Activated naive CD8-positive, alpha-beta T cell treated with anti-CD3 and anti-CD28 coated beads for 36 hours (primary cell): ENCODE results near the gene CALY. TPM values are rescaled to one million over a fixed set of nuclear protein-coding genes. Genes with fewer than 3 reads are reported as not detected.

Source experiments
- DNase-seq: peaks from one replicate; pipeline ENCODE4 v3.0.0; 2021
- H3K27ac Mint-ChIP-seq: one replicate; pipeline ENCODE4 v1.8.0; 2022; ENCODE audit warnings: mild to moderate bottlenecking, moderate library complexity, mixed read lengths
- H3K27me3 Mint-ChIP-seq: one replicate; pipeline ENCODE4 v1.8.0; 2022; ENCODE audit warnings: mild to moderate bottlenecking, mixed read lengths
- H3K36me3 Mint-ChIP-seq: one replicate; pipeline ENCODE4 v1.8.0; 2021; ENCODE audit warnings: mild to moderate bottlenecking, mixed read lengths
- H3K4me1 Mint-ChIP-seq: one replicate; pipeline ENCODE4 v1.8.0; 2021; ENCODE audit warnings: mixed read lengths
- H3K4me3 Mint-ChIP-seq: one replicate; pipeline ENCODE4 v1.8.0; 2022; ENCODE audit warnings: mild to moderate bottlenecking, moderate library complexity, mixed read lengths
- H3K9me3 Mint-ChIP-seq: one replicate; pipeline ENCODE4 v1.8.0; 2022; ENCODE audit warnings: mixed read lengths
- total RNA-seq, 2 experiments: library from RNA; stranded (reverse); gene quantifications; one replicate each; pipeline ENCODE4 v1.2.3, GENCODE V29; 2021

CALY gene
- total RNA-seq, 2 experiments from 2014 or later: not detected

- Mint-ChIP-seq H3K27me3 (no peaks in the 10 kb centered on the region), H3K9me3 (no peaks in the 10 kb centered on the region)
Measured at GRCh38 chr10:133274751-133275683, 61.7 kb downstream of the CALY start.

More at GRCh38 chr10:133274751-133275683, 61.7 kb downstream of the CALY start:
- Mint-ChIP-seq H3K4me1 (peaks cover 20% of the 10 kb centered on the region), H3K4me3 (peak overlapping the region; percentile 83), H3K27ac (peak overlapping the region; percentile 83), H3K36me3 (peaks cover 3% of the 10 kb centered on the region)
- peak; percentile 81 for DNase-seq

Other genes with a start within 250 kb of the CALY start
- not detected for gene ADGRA1, start 249.0 kb downstream of the CALY start, total RNA-seq
- gene KNDC1, start 176.7 kb downstream of the CALY start, total RNA-seq: not detected
- gene UTF1, start 106.7 kb downstream of the CALY start, total RNA-seq: not detected
- gene VENTX, start 99.0 kb downstream of the CALY start, total RNA-seq: not detected
- gene ADAM8, start 60.0 kb downstream of the CALY start, total RNA-seq: 10 to 100 TPM; 34.7 to 41.1 TPM
- 10 to 100 TPM; 53.3 to 57.8 TPM for gene TUBGCP2, start 28.0 kb downstream of the CALY start, total RNA-seq
- 10 to 100 TPM; 73.4 to 77.3 TPM for gene ZNF511, start 28.0 kb downstream of the CALY start, total RNA-seq
- not detected for gene PRAP1, start 10.5 kb upstream of the CALY start, total RNA-seq
- gene FUOM, start 21.1 kb upstream of the CALY start, total RNA-seq: 10 to 100 TPM; 27.8 to 29.4 TPM
- gene ECHS1, start 36.5 kb upstream of the CALY start, total RNA-seq: 10 to 100 TPM; 58.1 to 62.2 TPM
- gene PAOX, start 42.4 kb upstream of the CALY start, total RNA-seq: 1 to 10 TPM; 4.6 to 4.7 TPM
- gene MTG1, start 57.3 kb upstream of the CALY start, total RNA-seq: 10 to 100 TPM; 50.2 to 51.6 TPM
- not detected for gene SPRN, start 87.7 kb upstream of the CALY start, total RNA-seq
- under 1 TPM; 0.28 to 0.45 TPM for gene SCART1, start 117.0 kb upstream of the CALY start, total RNA-seq
- gene CYP2E1, start 190.5 kb upstream of the CALY start, total RNA-seq: not detected
- 1 to 10 TPM; 1.4 to 1.6 TPM for gene SYCE1, start 228.7 kb upstream of the CALY start, total RNA-seq